Motor neuron (in vitro differentiated cells): ENCODE results near the gene ARSI. TPM values are rescaled to one million over a fixed set of nuclear protein-coding genes. Genes with fewer than 3 reads are reported as not detected.

Experiments used
- ATAC-seq, 8 experiments: fragments of 200-7000 bp; cut with Tn5 transposase; replicated peaks in 6 of 8; 2 replicates each; pipeline ENCODE4 v1.8.0; 2021; ENCODE audit warnings: mild to moderate bottlenecking in 8 of 8, moderate library complexity in 8 of 8
- H3K27ac ChIP-seq, 2 donors: fragments of 250-450 bp; sonication (Bioruptor Pico); 2 replicates each; pipeline ENCODE4 v1.9.0; 2021; ENCODE audit warnings: antibody characterized with exemption in 2 of 2, mild to moderate bottlenecking in 2 of 2, moderate library complexity in 1 of 2
- H3K4me1 ChIP-seq, 2 donors: fragments of 250-450 bp; sonication (Bioruptor Pico); replicated peaks in 1 of 2; 2 replicates each; pipeline ENCODE4 v1.6.1; 2021; ENCODE audit warnings: antibody characterized with exemption in 2 of 2, mild to moderate bottlenecking in 2 of 2, moderate library complexity in 1 of 2
- H3K4me3 ChIP-seq, 5 donors: fragments of 250-450 bp; sonication (Bioruptor Pico); 2 replicates each; pipeline ENCODE4 v1.9.0; 2021; ENCODE audit warnings: antibody characterized with exemption in 5 of 5, mild to moderate bottlenecking in 5 of 5, moderate library complexity in 4 of 5
- WGBS, 10 experiments: fragments of 450-650 bp; shearing (Covaris generic); methylation state at CpG; one replicate each; pipeline ENCODE4 v1.0.0; 2022; 5-methylcytosine and 5-hydroxymethylcytosine counted together
- in situ Hi-C, 9 experiments: fragments of 400-800 bp; cut with MboI; loops; one replicate each; pipeline ENCODE4 v1.15.0; 2021; ENCODE audit warnings: low sequenced_read_pairs in 9 of 9, low pct_unique_long_range_greater_than_20kb in 2 of 9; ENCODE audit not compliant: unreplicated experiment in 9 of 9
- total RNA-seq, 8 experiments: library from RNA; unstranded; fragments of 300-600 nt; gene quantifications; 2 replicates each; pipeline versions ENCODE4 v1.2.3 to v1.2.4, GENCODE V29; 2022

The ARSI gene
- total RNA-seq, 8 experiments from 2014 or later: 0.21 to 3.4 (median 0.49) TPM; not detected in 1

- H3K4me3 ChIP-seq: no peak overlapping the region
- H3K4me1 ChIP-seq: peaks cover 3 to 21% of the 10 kb centered on the region in 2 donors
- 40 to 100% (median 91%) methylated on average over 1 to 5 of the region's 13 CpGs; no CpG with 5 or more reads in 2 of the 10 experiments for WGBS, 10 experiments
- ATAC-seq: peak in 3 of 8 experiments; percentile 50 to 71 (median 51)
- in situ Hi-C loops: no loop called here
- no peak overlapping the region for H3K27ac ChIP-seq
Observed at GRCh38 chr5:150279330-150280020, 23.2 kb downstream of the ARSI start.

GRCh38 chr5:150278916-150279315 lies 23.8 kb downstream of the ARSI start:
- peak in 4 of 8 experiments; percentile 20 to 53 (median 34) for ATAC-seq
- Histone ChIP-seq H3K4me1 (peaks cover 3 to 21% of the 10 kb centered on the region in 2 donors), H3K27ac (no peak overlapping the region), H3K4me3 (no peak overlapping the region)
- in situ Hi-C loops: no loop called here
- 0 to 100% (median 86%) methylated on average over 1 to 3 of the region's 6 CpGs; no CpG with 5 or more reads in 4 of the 10 experiments for WGBS, 10 experiments

- in situ Hi-C loops: no loop called here
- no peak overlapping the region for H3K27ac ChIP-seq
- H3K4me3 ChIP-seq: no peak overlapping the region
- H3K4me1 ChIP-seq: peaks cover 3 to 21% of the 10 kb centered on the region in 2 donors
- WGBS, 10 experiments: 60 to 100% (median 86%) methylated on average over 1 to 3 of the region's 7 CpGs; no CpG with 5 or more reads in 5 of the 10 experiments
- peak in 3 of 8 experiments; percentile 11 to 30 (median 18) for ATAC-seq
Observed at GRCh38 chr5:150278046-150278730, 24.5 kb downstream of the ARSI start.

GRCh38 chr5:150277043-150277442 lies 25.7 kb downstream of the ARSI start:
- in situ Hi-C loops: no loop called here
- H3K27ac ChIP-seq: no peak overlapping the region
- 20 to 83% (median 45%) methylated on average over 1 to 2 of the region's 4 CpGs; no CpG with 5 or more reads in 6 of the 10 experiments for WGBS, 10 experiments
- H3K4me1 ChIP-seq: peaks cover 3 to 23% of the 10 kb centered on the region in 2 donors
- no peak overlapping the region for H3K4me3 ChIP-seq
- ATAC-seq: peak in 2 of 8 experiments; percentile 30 to 41

GRCh38 chr5:150274811-150275210 lies 27.9 kb downstream of the ARSI start:
- Histone ChIP-seq H3K4me1 (peaks cover 0 to 13% of the 10 kb centered on the region in 2 donors), H3K4me3 (no peak overlapping the region), H3K27ac (no peak overlapping the region)
- ATAC-seq: no peak
- 79 to 100% (median 96%) methylated on average over 1 to 3 of the region's 4 CpGs; no CpG with 5 or more reads in 3 of the 10 experiments for WGBS, 10 experiments
- in situ Hi-C loops: loop anchor here in 1 of 9 experiments (25.0 kb wide), 1 partner anchor 87 kb away; the partner anchor contains the start of gene TCOF1

- ATAC-seq: peak; percentile 83 to 93 (median 88)
- Histone ChIP-seq H3K27ac (no peak overlapping the region), H3K4me3 (no peak overlapping the region), H3K4me1 (peaks cover 0 to 2% of the 10 kb centered on the region in 2 donors)
- 11 to 69% (median 48%) methylated on average over 1 to 3 of the region's 5 CpGs; no CpG with 5 or more reads in 2 of the 10 experiments for WGBS, 10 experiments
- in situ Hi-C loops: loop anchor here in 1 of 9 experiments (25.0 kb wide), 1 partner anchor 90 kb away; the partner anchor contains the start of gene TCOF1
Observed at GRCh38 chr5:150272531-150272930, 30.2 kb downstream of the ARSI start.

- H3K4me1 ChIP-seq: peaks cover 5 to 8% of the 10 kb centered on the region in 2 donors
Observed at GRCh38 chr5:150271923-150272322, 30.8 kb downstream of the ARSI start.

GRCh38 chr5:150271296-150271692 lies 31.4 kb downstream of the ARSI start:
- Histone ChIP-seq H3K4me1 (peaks cover 11 to 13% of the 10 kb centered on the region in 2 donors), H3K4me3 (no peak overlapping the region), H3K27ac (no peak overlapping the region)
- 20 to 100% (median 97%) methylated on average over 1 to 5 of the region's 8 CpGs; no CpG with 5 or more reads in 4 of the 10 experiments for WGBS, 10 experiments
- in situ Hi-C loops: loop anchor here in 1 of 9 experiments (25.0 kb wide), 1 partner anchor 91 kb away; the partner anchor contains the start of gene TCOF1
- no peak for ATAC-seq

More at GRCh38 chr5:150271923-150272322, 30.8 kb downstream of the ARSI start:
- in situ Hi-C loops: loop anchor here in 1 of 9 experiments (25.0 kb wide), 1 partner anchor 90 kb away; the partner anchor contains the start of gene TCOF1
- Histone ChIP-seq H3K4me3 (no peak overlapping the region), H3K27ac (no peak overlapping the region)
- 80 to 100% (median 93%) methylated on average over 1 to 3 of the region's 5 CpGs; no CpG with 5 or more reads in 3 of the 10 experiments for whole genome bisulfite sequencing, 10 experiments
- no peak for ATAC-seq

GRCh38 chr5:150270541-150271295 lies 32.0 kb downstream of the ARSI start:
- in situ Hi-C loops: loop anchor here in 1 of 9 experiments (25.0 kb wide), 1 partner anchor 92 kb away; the partner anchor contains the start of gene TCOF1
- ATAC-seq: no peak

GRCh38 chr5:150266871-150267291 lies 35.8 kb downstream of the ARSI start:
- H3K4me3 ChIP-seq: no peak overlapping the region
- peak in 5 of 8 experiments; percentile 14 to 64 (median 17) for ATAC-seq
- H3K27ac ChIP-seq: no peak overlapping the region
- WGBS, 10 experiments: 63% methylated on average over 3 of the region's 4 CpGs; no CpG with 5 or more reads in 9 of the 10 experiments
- in situ Hi-C loops: loop anchor here in 1 of 9 experiments (25.0 kb wide), 1 partner anchor 95 kb away; the partner anchor contains the start of gene TCOF1
- peaks cover 24 to 25% of the 10 kb centered on the region in 2 donors for H3K4me1 ChIP-seq

More at GRCh38 chr5:150270541-150271295, 32.0 kb downstream of the ARSI start:
- Histone ChIP-seq H3K4me3 (no peak overlapping the region), H3K4me1 (peaks cover 12 to 13% of the 10 kb centered on the region in 2 donors), H3K27ac (no peak overlapping the region)
- WGBS, 10 experiments: 0 to 78% (median 56%) methylated on average over 1 to 5 of the region's 12 CpGs; no CpG with 5 or more reads in 6 of the 10 experiments

GRCh38 chr5:150265870-150266383 lies 36.8 kb downstream of the ARSI start:
- WGBS, 10 experiments: 40 to 100% (median 80%) methylated on average over 1 to 5 of the region's 6 CpGs
- in situ Hi-C loops: loop anchor here in 1 of 9 experiments (25.0 kb wide), 1 partner anchor 96 kb away; the partner anchor contains the start of gene TCOF1
- ATAC-seq: peak in 2 of 8 experiments; percentile 51 to 54
- Histone ChIP-seq H3K4me1 (peaks cover 24 to 25% of the 10 kb centered on the region in 2 donors), H3K27ac (no peak overlapping the region), H3K4me3 (no peak overlapping the region)
